Esophagus squamous epithelium (tissue), 4 donors: ENCODE measurements around the gene SASH3.

Source experiments
- POLR2A ChIP-seq, 4 donors: fragments of 450-650 bp; IDR thresholded peaks; one replicate each; pipeline ENCODE4 v1.6.1; 2017; ENCODE audit warnings: antibody characterized with exemption in 4 of 4, mild to moderate bottlenecking in 4 of 4, moderate library complexity in 3 of 4
- TF ChIP-seq, protein P1 (sequence below), 6 experiments: fragments of 450-650 bp in 4 of 6; fragments of 200-600 bp in 2 of 6; sonication (generic) in 2 of 6; IDR thresholded peaks; one replicate each; pipeline ENCODE4 v1.5.1; 2016 to 2019; ENCODE audit warnings: antibody characterized with exemption in 6 of 6, mild to moderate bottlenecking in 4 of 6, moderate library complexity in 4 of 6

GRCh38 chrX:129748305-129748704 is 31.4 kb upstream of the SASH3 start:
- no peak for TF ChIP-seq POLR2A (IDR thresholded peaks at IDR 0.05)
- TF ChIP-seq, protein P1, sequence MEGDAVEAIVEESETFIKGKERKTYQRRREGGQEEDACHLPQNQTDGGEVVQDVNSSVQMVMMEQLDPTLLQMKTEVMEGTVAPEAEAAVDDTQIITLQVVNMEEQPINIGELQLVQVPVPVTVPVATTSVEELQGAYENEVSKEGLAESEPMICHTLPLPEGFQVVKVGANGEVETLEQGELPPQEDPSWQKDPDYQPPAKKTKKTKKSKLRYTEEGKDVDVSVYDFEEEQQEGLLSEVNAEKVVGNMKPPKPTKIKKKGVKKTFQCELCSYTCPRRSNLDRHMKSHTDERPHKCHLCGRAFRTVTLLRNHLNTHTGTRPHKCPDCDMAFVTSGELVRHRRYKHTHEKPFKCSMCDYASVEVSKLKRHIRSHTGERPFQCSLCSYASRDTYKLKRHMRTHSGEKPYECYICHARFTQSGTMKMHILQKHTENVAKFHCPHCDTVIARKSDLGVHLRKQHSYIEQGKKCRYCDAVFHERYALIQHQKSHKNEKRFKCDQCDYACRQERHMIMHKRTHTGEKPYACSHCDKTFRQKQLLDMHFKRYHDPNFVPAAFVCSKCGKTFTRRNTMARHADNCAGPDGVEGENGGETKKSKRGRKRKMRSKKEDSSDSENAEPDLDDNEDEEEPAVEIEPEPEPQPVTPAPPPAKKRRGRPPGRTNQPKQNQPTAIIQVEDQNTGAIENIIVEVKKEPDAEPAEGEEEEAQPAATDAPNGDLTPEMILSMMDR (IDR thresholded peaks at IDR 0.05): no peak
